ENCODE measurements around the gene MPC1L.
A peak's percentile ranks its signal among the peaks of the same experiment; 100 is the strongest.

Gene MPC1L

DNA sequence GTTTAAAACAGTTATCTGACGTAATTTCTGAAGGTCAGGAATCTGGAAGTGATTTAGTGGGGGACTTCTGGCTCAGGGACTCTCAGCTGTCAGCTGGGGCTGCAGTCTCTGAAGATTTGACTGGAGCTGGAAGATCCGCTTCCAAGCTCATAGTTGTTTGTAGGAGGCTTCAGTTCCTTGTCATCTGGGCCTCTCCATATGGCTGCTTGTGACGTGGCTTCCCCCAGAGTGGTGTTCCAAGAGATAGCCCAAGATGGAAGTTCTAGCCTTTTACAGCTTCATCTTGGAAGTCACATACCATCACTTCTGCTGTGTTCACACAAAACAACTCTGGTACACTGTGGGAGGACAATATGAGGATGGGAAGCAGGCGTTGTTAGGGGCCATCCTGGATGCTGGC is 2.1 kb downstream of the MPC1L start:
- Histone ChIP-seq H3K27me3 (replicated peaks in 2 of 5; ENCODE audit: control insufficient read depth in 4 of 5, insufficient read depth in 5 of 5, low read length in 4 of 5) (peaks cover 0 to 29% (median 0%) of the 10 kb centered on the region in 5 experiments), H3K36me3 (ENCODE audit: control insufficient read depth in 4 of 4, insufficient read depth in 4 of 4, low read length in 3 of 4) (peaks cover 4 to 26% (median 15%) of the 10 kb centered on the region in 4 experiments), H3K9me3 (ENCODE audit: control extremely low read depth in 1 of 5, control insufficient read depth in 4 of 5, insufficient read depth in 2 of 5, low read depth in 1 of 5, low read length in 4 of 5) (peaks cover 0 to 11% (median 0%) of the 10 kb centered on the region in 5 experiments), H3K27ac (ENCODE audit: insufficient read depth in 1 of 2, low read depth in 1 of 2, low read length in 2 of 2, poor library complexity in 1 of 2, severe bottlenecking in 2 of 2) (no peak overlapping the region), H3K4me1 (ENCODE audit: control extremely low read depth in 1 of 4, control insufficient read depth in 4 of 4, insufficient read depth in 4 of 4, low read length in 3 of 4) (no peaks in the 10 kb centered on the region), H3K4me3 (ENCODE audit: control insufficient read depth in 1 of 7, extremely low read depth in 1 of 7, insufficient read depth in 4 of 7, low read depth in 2 of 7, low read length in 6 of 7) (no peak overlapping the region)
- no peak for DNase-seq
- 100% methylated on average over 3 of the region's 4 CpGs for WGBS (ENCODE audit: insufficient coverage)
- ChIA-PET POLR2A (no interaction called here), CTCF (interaction anchor here (0.9 kb wide), 1 partner anchor 81 kb away, joined by 3 read pairs; no protein-coding TSS in a partner anchor)

DNA sequence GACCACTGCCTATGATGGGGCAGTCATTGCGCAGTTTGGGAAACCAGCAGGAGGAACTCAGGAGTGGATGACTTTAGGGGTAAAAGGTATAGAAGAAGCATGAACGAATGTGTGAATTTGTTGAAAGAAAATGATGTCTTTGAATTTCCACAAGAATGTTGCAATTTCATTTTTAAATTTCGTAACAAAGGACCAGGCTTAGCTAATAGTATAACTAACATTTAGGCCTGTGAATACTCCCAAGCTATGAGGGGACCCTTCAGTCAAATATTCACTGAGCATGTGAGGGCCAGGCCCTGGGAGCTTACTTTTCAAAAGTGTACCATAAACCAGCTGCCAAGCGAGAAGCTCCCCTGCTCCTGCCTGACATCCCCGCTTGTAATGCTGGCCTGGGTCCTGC is 5.3 kb downstream of the MPC1L start:
- POLR2A ChIA-PET: no interaction called here
- H3K36me3 ChIP-seq (ENCODE audit: control insufficient read depth in 4 of 4, insufficient read depth in 4 of 4, low read length in 3 of 4): peaks cover 6 to 51% (median 30%) of the 10 kb centered on the region in 4 experiments
- DNase-seq: no peak
- H3K27ac ChIP-seq (ENCODE audit: insufficient read depth in 1 of 2, low read depth in 1 of 2, low read length in 2 of 2, poor library complexity in 1 of 2, severe bottlenecking in 2 of 2): no peak overlapping the region
- peaks cover 0 to 27% (median 0%) of the 10 kb centered on the region in 5 experiments for H3K27me3 ChIP-seq (replicated peaks in 2 of 5; ENCODE audit: control insufficient read depth in 4 of 5, insufficient read depth in 5 of 5, low read length in 4 of 5)
- peaks cover 0 to 4% (median 0%) of the 10 kb centered on the region in 5 experiments for H3K9me3 ChIP-seq (ENCODE audit: control extremely low read depth in 1 of 5, control insufficient read depth in 4 of 5, insufficient read depth in 2 of 5, low read depth in 1 of 5, low read length in 4 of 5)
- CTCF ChIA-PET: interaction anchor here (1.0 kb wide), 1 partner anchor 59 kb away, joined by 3 read pairs; no protein-coding TSS in a partner anchor
- no peaks in the 10 kb centered on the region for H3K4me1 ChIP-seq (ENCODE audit: control extremely low read depth in 1 of 4, control insufficient read depth in 4 of 4, insufficient read depth in 4 of 4, low read length in 3 of 4)
- no peak overlapping the region for H3K4me3 ChIP-seq (ENCODE audit: control insufficient read depth in 1 of 7, extremely low read depth in 1 of 7, insufficient read depth in 4 of 7, low read depth in 2 of 7, low read length in 6 of 7)
- WGBS (ENCODE audit: insufficient coverage): 100% methylated on average over 4 of the region's 5 CpGs

DNA sequence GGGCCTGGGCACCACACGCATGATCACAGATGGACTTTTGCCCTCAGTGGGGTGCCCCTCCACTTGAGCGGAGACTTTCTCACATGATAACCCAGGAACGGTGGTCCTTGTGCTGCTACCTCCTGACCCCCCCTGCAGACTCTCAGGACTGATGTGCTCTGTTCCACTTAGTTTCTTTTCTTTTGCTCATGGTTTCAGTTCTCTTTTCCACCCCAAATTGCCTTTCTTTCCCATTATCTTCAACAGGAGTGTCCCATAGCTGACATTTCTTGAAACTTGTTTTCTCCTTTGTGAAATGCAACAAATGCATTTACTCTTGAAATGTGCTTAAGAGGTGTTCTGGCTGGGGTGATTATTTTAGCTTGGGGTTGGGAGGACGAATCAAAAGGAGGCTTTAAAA is 9.0 kb downstream of the MPC1L start:
- ChIA-PET CTCF (interaction anchor here (0.8 to 1.4 kb wide), 2 partner anchors 10 to 11 kb away, joined by 3 to 4 read pairs; no protein-coding TSS in a partner anchor), POLR2A (no interaction called here)
- Histone ChIP-seq H3K27me3 (replicated peaks in 2 of 5; ENCODE audit: control insufficient read depth in 4 of 5, insufficient read depth in 5 of 5, low read length in 4 of 5) (peaks cover 0 to 29% (median 0%) of the 10 kb centered on the region in 5 experiments), H3K9me3 (ENCODE audit: control extremely low read depth in 1 of 5, control insufficient read depth in 4 of 5, insufficient read depth in 2 of 5, low read depth in 1 of 5, low read length in 4 of 5) (no peaks in the 10 kb centered on the region), H3K36me3 (ENCODE audit: control insufficient read depth in 4 of 4, insufficient read depth in 4 of 4, low read length in 3 of 4) (peaks cover 3 to 77% (median 47%) of the 10 kb centered on the region in 4 experiments), H3K4me3 (ENCODE audit: control insufficient read depth in 1 of 7, extremely low read depth in 1 of 7, insufficient read depth in 4 of 7, low read depth in 2 of 7, low read length in 6 of 7) (no peak overlapping the region), H3K27ac (ENCODE audit: insufficient read depth in 1 of 2, low read depth in 1 of 2, low read length in 2 of 2, poor library complexity in 1 of 2, severe bottlenecking in 2 of 2) (no peak overlapping the region), H3K4me1 (ENCODE audit: control extremely low read depth in 1 of 4, control insufficient read depth in 4 of 4, insufficient read depth in 4 of 4, low read length in 3 of 4) (no peaks in the 10 kb centered on the region)
- 93% methylated on average over 3 of the region's 4 CpGs for WGBS (ENCODE audit: insufficient coverage)
- DNase-seq: no peak

DNA sequence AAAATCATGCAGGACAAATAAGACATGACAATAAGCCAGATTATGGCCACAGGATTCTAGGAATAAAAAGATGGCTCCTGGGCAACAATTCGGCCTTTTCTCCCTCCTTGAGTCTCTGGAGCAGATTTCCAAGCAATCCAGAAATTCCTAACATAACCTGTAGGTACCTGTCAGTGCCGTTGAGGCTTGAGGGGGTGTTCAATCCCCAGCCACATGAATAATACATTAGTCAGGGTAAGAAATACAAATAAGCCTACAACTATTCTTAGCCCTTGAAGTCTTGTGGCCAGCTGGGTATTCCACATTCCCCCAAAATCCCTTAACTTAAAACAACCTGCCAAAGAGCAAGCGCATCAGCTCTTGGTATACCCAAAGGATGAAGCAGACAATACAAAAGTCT is 14.5 kb downstream of the MPC1L start:
- peaks cover 0 to 24% (median 0%) of the 10 kb centered on the region in 5 experiments for H3K27me3 ChIP-seq (replicated peaks in 2 of 5; ENCODE audit: control insufficient read depth in 4 of 5, insufficient read depth in 5 of 5, low read length in 4 of 5)
- peaks cover 5 to 67% (median 37%) of the 10 kb centered on the region in 4 experiments for H3K36me3 ChIP-seq (ENCODE audit: control insufficient read depth in 4 of 4, insufficient read depth in 4 of 4, low read length in 3 of 4)
- no peaks in the 10 kb centered on the region for H3K9me3 ChIP-seq (ENCODE audit: control extremely low read depth in 1 of 5, control insufficient read depth in 4 of 5, insufficient read depth in 2 of 5, low read depth in 1 of 5, low read length in 4 of 5)
- no peak for DNase-seq
- peaks cover 0 to 6% (median 0%) of the 10 kb centered on the region in 4 experiments for H3K4me1 ChIP-seq (ENCODE audit: control extremely low read depth in 1 of 4, control insufficient read depth in 4 of 4, insufficient read depth in 4 of 4, low read length in 3 of 4)
- ChIA-PET CTCF (no interaction called here), POLR2A (no interaction called here)
- no peak overlapping the region for H3K27ac ChIP-seq (ENCODE audit: insufficient read depth in 1 of 2, low read depth in 1 of 2, low read length in 2 of 2, poor library complexity in 1 of 2, severe bottlenecking in 2 of 2)
- H3K4me3 ChIP-seq (ENCODE audit: control insufficient read depth in 1 of 7, extremely low read depth in 1 of 7, insufficient read depth in 4 of 7, low read depth in 2 of 7, low read length in 6 of 7): no peak overlapping the region
- 100% methylated on average over 1 of the region's 3 CpGs for WGBS (ENCODE audit: insufficient coverage)

DNA sequence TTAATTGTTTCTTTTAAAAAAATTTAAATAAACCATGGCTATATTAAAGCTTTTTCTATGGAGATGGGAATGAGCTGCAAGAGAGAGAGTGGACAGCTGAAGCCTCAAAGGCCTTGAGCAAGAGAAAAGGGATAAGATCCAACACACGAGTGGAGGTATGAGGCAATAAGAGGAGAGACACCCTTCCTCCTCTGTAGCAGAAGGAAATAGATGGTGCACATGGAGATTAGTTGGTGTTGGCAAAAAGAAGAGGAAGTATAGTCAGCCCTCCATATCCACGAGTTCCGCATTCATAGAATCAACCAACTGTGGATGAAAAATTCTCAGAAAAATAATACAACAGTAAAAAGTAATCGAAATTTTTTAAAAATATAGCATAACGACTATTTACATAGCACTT is 20.9 kb downstream of the MPC1L start:
- ChIA-PET CTCF (interaction anchor here (1.4 kb wide), 1 partner anchor 102 kb away, joined by 3 read pairs; no protein-coding TSS in a partner anchor), POLR2A (interaction anchor here (0.6 kb wide), 1 partner anchor 504 kb away, joined by 3 read pairs; no protein-coding TSS in a partner anchor)
- Histone ChIP-seq H3K9me3 (ENCODE audit: control extremely low read depth in 1 of 5, control insufficient read depth in 4 of 5, insufficient read depth in 2 of 5, low read depth in 1 of 5, low read length in 4 of 5) (no peaks in the 10 kb centered on the region), H3K36me3 (ENCODE audit: control insufficient read depth in 4 of 4, insufficient read depth in 4 of 4, low read length in 3 of 4) (peaks cover 2 to 18% (median 5%) of the 10 kb centered on the region in 4 experiments), H3K4me1 (ENCODE audit: control extremely low read depth in 1 of 4, control insufficient read depth in 4 of 4, insufficient read depth in 4 of 4, low read length in 3 of 4) (peaks cover 0 to 40% (median 33%) of the 10 kb centered on the region in 4 experiments), H3K27me3 (replicated peaks in 2 of 5; ENCODE audit: control insufficient read depth in 4 of 5, insufficient read depth in 5 of 5, low read length in 4 of 5) (peaks cover 0 to 16% (median 0%) of the 10 kb centered on the region in 5 experiments), H3K27ac (ENCODE audit: insufficient read depth in 1 of 2, low read depth in 1 of 2, low read length in 2 of 2, poor library complexity in 1 of 2, severe bottlenecking in 2 of 2) (peak overlapping the region in 1 of 2 experiments; percentile 77), H3K4me3 (ENCODE audit: control insufficient read depth in 1 of 7, extremely low read depth in 1 of 7, insufficient read depth in 4 of 7, low read depth in 2 of 7, low read length in 6 of 7) (peak overlapping the region in 4 of 7 experiments; percentile 58 to 75 (median 66))
- peak; percentile 35 to 83 (median 74) for DNase-seq
- 0% methylated on average over 1 of the region's 5 CpGs for WGBS (ENCODE audit: insufficient coverage)

DNA sequence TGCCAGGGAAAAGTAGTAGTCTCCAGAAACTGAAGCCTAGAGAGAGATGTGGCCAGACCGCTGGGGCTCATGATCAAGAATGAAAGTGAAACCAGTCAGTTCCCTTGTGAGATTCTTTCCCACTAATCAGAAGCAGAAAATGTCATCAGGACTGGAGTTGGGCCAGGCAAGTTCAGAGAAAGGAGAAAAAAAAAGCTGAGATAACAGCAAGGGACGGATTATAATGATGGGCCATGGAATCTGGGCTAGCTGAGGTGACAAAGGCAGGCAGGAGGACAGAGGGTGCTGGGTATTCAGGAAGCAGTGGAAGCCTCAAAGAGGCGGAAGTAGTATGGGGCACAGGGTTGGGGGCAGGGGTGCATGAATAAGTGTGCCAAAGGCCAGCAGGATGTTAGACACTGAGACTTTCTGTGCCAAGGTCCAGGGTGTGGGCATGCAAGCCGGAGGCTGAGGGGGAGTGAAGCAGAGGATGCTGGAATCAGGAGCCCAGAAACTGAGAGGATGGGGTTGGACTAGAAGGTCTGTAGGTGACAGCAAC is 21.7 kb downstream of the MPC1L start:
- Histone ChIP-seq H3K36me3 (ENCODE audit: control insufficient read depth in 4 of 4, insufficient read depth in 4 of 4, low read length in 3 of 4) (peaks cover 1 to 12% (median 5%) of the 10 kb centered on the region in 4 experiments), H3K4me3 (ENCODE audit: control insufficient read depth in 1 of 7, extremely low read depth in 1 of 7, insufficient read depth in 4 of 7, low read depth in 2 of 7, low read length in 6 of 7) (peak overlapping the region; percentile 31 to 75 (median 58)), H3K27ac (ENCODE audit: insufficient read depth in 1 of 2, low read depth in 1 of 2, low read length in 2 of 2, poor library complexity in 1 of 2, severe bottlenecking in 2 of 2) (peak overlapping the region in 1 of 2 experiments; percentile 77), H3K9me3 (ENCODE audit: control extremely low read depth in 1 of 5, control insufficient read depth in 4 of 5, insufficient read depth in 2 of 5, low read depth in 1 of 5, low read length in 4 of 5) (no peaks in the 10 kb centered on the region), H3K4me1 (ENCODE audit: control extremely low read depth in 1 of 4, control insufficient read depth in 4 of 4, insufficient read depth in 4 of 4, low read length in 3 of 4) (peaks cover 0 to 40% (median 33%) of the 10 kb centered on the region in 4 experiments), H3K27me3 (replicated peaks in 2 of 5; ENCODE audit: control insufficient read depth in 4 of 5, insufficient read depth in 5 of 5, low read length in 4 of 5) (peaks cover 0 to 13% (median 0%) of the 10 kb centered on the region in 5 experiments)
- WGBS (ENCODE audit: insufficient coverage): 11% methylated on average over 4 of the region's 4 CpGs
- ChIA-PET POLR2A (no interaction called here), CTCF (no interaction called here)
- peak; percentile 45 to 78 (median 75) for DNase-seq

Data from common myeloid progenitor, CD34-positive (primary cell).